DMS 273 (cell line): ENCODE measurements around the gene LDLRAD4.

Experiments used
- DNase-seq: peaks from one replicate; lab custom pipeline; 2025; ENCODE audit not compliant: unreplicated experiment; lab: John Stamatoyannopoulos, UW

Gene LDLRAD4

DNA sequence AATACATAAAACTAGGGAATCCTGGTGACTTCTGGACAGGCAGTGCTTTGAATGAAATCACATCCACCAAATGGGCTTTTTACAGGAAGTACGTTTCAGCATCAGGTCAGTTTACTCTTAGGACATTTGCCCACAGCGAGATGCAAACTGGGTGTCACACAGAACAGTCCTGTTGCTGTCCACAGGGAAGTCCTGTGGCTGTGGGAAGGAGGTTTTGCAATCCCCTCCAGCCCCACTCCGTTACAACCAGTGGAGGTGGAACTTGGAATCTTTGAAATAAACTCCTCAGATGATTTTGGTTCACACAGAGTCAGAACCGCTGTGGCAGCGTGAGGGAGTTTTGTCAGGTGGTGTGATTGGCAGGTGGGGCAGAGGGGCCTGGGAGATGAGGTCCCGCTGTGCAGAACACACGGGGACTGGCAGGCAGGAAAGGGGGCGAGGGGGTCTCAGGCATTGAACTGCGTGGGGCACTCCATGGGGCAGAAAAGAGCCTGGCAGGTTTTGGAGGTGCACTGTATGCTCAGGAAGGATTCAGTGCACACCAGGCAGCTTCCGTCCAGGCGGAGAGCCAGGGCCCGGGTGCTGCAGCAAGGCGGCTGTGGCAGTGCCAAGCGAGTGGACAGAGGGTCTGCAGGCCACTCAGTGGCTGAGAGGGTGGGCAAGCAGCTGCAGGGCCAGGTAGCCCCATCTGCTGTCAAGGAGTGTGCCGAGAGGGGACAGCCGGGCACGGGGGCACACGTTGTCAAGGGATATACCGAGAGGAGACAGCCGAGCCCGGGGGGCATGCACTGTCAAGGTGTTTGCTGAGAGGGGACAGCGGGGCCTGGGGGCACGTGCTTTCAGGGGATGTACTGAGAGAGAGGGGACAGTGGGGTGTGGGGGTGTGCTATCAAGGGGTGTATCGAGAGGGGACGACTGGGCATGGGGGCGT lies 148.7 kb downstream of the LDLRAD4 start:
- no peak for DNase-seq

DNA sequence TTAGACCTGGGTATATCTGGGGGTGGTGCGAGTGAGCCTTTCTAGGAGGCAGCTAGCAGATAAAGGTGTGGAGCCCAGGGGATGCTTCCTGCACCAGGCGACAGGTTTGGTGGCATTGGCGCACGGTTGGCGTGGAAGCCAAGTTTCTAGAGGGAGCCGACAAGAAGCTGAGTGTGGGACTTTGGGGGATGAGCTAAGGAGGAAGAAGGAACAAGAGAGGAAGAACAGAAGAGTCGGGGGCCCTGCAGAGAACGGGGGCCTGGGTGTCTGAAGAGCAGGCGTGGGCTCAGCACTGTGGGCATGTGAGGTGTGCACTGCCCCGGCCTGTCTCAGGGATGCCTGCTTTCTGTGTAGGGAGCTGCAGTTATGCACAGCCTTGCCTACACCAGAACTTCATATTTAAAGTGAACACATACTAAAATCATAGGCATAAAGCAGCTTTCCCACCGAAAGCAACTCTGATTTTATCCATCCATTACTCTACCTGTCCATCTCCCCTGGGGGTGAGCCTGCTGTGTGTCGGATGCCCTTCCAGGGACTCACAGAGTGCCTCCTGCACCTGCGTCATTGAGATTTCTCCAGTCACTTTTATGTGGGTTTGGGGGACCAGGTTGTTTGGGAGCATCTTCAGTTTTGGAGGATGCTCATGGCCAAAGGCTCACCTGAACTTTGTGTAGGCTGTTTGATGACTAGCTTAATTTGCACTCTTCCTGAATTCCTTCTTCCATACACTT lies 149.7 kb downstream of the LDLRAD4 start:
- no peak for DNase-seq

DNA sequence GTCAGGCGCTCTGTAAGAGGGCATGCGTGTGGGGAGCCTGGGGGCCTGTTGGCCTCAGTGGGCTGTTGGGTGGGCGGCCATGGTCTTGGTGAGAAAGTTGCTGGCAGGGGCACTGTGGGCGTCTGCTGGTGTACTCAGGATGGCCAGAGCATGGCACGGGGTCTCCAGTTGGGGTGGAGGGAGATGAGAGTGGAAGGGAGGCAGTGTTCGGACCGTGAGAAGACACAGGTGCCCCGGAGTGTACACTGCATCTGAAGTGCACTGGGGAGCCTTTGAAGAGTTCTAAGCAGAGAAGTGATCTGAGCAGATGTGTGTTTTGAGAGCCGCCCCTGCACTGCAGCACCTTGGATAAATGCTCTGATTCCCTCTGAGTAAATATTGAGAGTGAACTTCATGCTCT lies 150.8 kb downstream of the LDLRAD4 start:
- no peak for DNase-seq

DNA sequence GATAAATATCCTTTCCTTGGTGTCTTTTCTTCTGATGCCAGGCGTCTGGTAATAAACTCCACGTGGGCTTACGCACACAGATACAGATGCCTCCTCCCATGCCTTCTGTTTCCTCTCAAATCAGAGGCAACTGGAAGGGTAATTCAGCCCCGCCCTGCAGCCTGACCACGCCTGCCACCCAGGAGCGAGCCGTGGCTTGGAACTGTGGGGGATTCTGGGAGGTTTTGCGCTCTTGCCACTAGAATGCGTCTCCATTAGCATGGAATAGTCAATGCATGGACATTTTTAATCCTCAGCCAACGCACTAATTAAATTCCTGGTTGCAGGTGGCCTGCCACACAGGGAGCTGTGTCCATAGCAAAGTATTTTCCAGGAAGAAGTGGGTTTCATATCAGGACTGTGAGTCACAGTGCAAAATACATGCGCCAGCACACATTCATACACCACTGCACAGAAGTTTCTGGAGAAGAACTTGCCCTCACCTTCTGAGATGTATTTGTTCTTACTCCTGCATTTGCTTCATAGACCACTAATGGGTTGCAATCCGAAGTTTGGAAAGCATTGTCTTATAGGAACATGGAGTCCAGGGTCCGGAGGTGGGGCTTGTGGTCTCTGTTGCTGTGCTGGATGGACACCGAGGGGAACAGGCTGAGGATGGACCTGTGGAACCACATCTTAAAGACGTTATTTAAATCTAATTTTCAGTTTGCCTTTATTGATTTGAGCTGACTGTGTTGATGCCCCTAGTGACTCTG lies 151.4 kb downstream of the LDLRAD4 start:
- DNase-seq: peak; percentile 13

DNA sequence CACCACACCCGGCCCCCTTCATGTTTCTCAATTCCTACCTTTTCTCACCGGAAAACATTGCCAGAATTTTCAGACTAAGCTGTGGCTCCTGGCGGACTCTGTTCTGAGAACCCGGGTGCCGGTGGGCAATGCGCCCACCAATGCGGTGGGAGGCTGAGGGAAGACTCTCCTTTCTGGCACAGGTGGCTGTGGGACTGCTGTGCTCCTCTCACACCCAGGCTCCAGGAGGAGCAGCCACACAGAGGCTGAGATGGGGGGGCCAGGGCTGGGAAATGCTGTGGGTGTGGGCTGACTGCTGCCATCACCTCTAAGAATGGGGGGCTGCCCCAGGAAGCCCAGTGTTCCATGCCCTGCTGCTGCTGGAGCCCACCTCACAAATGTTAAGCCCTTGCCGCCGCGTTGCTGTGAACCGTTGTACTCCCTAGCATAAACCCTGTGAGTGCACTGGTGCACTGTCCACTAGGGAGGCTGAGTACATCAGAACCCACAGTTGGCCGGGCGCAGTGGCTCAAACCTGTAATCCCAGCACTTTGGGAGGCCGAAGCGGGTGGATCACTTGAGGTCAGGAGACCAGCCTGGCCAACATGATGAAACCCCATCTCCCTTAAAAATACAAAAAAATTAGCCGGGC lies 152.6 kb downstream of the LDLRAD4 start:
- no peak for DNase-seq

DNA sequence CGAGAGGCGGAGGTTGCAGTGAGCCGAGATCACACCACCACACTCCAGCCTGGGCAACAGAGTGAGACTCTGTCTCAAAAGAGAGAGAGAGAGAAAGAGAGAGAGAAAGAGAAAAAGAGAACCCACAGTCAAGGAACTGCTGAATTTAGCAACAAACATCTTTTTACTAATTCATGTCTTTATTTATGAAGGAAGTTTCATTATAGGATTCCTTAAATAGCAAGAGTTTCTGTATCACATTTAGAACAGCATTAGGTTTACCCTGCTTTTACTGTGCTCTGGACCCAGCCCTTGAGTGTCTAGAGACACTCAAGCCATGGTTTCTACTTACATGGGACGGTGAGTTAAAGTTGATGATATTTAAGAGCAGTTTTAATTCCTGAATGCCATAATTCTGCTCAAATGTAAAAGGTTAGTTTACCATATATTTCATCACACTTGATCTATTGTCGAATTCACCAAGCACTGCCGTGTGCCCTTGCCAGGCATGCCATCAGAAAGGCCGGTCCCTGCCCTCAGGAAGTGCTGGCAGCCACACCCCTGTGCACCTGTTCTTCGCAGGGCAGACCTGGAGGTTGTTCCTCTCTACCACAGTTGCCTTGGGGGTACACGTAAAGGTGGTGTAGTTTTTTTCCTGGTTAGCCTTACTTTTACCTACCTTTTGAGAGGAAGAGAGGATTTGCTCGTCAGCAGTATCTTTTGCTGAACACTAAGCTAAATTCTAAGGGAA lies 153.3 kb downstream of the LDLRAD4 start:
- DNase-seq: no peak

DNA sequence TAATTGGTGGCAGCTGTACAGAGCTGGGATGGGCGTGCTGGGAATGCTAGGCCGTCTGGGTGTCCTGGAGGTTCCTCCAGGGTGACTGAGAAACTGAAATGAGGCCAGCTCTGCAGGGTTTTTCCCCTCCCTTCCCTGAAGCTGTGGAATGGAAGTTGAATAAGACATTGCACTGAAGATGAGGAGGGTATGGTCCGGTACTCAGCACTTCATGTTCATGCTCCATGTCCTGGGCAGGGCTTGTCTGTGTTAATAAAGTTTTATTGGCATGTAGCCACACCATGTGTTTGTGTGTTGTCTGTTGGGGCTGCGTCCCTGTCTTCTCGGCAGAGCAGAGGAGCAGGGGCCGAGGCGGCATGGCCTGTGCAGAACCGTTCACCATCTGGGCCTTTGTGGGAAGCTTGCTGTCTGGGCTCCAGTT lies 154.0 kb downstream of the LDLRAD4 start:
- peak; percentile 53 for DNase-seq

DNA sequence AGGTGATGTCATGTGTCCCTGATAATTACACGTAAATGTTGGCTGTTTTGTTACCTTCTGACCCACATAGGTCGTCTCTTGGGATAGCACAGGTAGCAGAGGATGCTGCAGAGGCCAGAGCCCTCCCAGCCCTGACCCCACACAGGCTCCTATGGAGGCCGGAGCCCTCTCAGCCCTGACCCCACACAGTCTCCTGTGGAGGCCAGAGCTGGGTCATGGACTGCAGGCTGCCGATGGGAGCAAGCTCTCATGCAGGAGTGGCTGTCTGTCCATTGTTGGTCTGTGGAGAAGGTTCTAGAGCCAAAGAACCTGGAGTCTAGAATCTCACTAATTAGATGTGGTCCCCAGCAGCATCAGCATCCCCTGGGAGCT lies 155.5 kb downstream of the LDLRAD4 start:
- DNase-seq: no peak

DNA sequence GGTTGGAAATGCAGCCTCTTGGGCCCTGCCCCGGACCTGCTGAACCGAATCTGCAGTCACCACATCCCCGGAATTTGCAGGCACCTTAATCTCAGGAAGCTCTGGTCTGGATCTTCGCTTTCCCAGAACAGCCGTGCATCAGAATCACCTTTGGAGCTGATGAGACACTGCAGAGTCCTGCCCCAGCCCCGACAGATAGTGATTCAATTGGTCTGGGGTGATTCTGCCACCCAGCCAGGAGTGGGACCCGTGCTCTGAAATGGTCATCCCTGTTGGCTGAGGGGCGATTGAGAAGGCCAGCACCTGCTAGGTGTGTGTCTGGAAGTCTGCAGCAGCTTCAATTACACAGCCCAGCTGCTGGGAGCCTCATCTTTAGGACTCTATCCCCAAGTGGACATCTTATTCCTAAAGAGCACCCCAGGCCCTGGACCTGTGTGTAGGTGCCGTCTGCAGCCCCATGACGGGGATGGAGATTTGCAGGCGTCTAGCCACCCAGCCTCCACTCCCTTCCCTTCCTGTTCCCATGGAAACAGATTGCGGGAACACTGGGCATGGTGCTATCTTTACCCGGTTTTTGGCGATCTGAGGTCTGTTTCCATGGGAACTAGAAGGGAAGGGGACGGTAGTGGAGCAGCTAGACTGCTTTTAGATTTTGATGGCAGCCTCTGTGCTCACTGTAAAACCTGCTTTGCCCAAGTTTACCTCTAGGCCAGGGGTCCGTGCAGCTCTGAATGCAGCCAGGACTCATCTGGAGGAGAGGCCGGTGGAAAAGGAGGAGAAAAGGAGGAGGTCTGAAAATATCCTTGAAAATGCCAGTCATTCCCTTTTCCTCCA lies 156.1 kb downstream of the LDLRAD4 start:
- DNase-seq: peak; percentile 90

DNA sequence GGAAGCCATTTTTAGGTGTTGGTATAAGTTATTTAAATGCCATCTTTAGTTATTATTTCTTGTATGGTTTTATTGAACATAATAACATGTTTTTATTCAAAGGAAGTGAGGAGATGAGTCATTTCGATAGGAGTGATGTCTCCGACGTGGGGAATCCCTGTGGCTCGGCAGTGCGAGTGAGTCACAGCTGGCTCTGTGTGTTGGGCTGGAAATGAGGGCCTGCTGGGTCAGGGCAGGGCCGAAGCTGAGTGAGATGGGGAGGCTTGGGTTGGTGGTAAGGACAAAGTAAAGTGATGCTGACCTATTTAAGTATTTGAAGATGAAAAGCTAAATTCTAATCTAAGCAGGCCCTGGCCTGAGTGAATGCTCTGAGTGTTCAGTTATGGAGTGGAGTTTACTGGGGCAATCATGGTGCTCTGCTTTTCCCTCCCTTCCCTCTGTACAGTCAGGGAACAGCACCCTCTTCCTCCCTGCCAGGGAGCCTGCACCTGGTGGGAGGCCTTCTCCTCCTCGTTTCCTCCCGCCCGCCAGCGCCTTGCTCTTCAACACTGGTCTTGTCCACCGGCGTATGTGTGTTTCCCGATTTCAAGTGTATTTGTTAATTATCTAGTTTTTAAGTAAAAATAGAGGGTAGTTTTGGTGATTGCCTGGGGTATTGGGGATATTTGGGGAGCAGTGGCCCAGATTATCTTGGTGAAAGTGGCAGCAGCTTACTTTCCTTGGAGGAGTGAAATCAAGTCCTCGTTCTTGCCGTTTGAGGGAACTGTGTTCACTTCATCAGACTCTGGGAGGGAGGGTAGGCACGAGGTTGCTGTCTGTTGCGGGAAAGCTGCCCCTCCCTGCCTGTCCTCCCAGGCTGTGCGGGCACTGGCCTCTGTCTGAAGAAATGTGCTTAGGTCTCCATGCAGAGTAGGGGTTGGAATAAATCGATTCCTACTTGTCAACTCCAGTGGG lies 157.0 kb downstream of the LDLRAD4 start:
- DNase-seq: peak; percentile 42

DNA sequence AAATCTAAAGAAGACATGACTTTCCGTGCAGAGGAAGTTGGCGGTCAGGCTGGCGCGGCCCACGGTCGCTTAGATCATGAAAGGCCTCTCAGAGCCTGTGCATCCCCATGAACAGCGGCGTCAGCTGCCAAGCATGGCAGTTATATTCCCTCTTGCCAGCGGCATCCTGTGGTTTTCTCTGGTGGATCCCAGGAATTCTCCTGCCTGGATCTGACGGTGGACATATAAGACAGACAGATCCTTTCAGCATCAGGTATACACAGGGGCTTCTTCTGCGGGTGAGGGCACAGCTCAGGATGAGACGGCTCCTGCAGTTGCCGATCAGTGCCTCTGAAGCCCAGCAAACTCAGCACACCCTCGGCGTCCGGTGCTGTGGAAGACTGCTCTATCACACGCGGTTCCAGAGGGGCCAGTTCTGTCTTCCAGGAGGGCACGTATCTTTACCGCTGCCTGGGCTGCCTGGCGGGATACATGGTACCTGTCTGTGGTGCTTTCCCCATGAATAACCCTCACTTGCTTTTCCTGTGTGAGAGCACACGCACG lies 157.8 kb downstream of the LDLRAD4 start:
- DNase-seq: no peak

DNA sequence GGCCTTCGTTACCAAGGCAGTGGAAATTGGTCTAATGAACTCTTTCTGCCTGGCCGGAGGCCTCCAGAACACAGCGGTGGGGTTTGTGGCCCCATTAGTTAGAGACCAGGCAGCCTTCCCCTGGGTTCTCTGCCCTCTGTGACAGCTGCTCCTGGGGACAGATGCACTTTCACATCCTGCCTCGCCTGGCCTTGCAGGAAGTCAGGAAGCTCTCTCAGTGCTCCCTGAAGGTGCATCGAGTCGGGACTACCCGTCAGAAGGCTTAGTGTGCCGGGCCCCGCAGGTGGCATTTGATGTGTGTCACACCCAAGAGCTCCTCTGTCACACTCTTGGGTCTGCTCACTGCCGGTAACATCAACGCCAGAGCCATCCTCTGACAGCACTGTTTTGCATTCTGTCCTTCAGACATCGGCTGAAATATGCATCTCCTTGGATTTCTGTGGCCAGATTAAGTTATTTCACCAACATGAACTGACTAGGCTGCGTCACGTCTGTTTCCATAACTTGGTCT lies 158.3 kb downstream of the LDLRAD4 start:
- DNase-seq: no peak

DNA sequence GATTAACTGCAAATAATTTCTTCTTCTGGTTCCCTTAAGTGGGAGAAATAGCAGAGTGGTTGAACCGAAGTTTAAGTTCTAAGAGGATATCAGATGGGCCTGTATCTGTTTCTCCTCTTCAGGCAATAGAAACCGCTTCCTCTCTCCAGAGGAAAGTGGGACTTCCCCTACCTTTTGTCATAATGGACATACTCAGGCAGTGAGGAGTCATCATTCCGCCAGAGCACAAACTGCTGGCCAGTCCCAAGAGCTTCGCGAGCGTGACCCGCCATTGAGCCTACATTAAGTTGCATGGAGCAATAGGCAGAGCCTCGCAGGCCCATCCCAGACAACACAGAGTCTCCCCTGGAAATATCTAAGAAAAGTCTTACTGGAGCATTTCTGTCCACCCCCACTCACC lies 158.9 kb downstream of the LDLRAD4 start:
- no peak for DNase-seq

DNA sequence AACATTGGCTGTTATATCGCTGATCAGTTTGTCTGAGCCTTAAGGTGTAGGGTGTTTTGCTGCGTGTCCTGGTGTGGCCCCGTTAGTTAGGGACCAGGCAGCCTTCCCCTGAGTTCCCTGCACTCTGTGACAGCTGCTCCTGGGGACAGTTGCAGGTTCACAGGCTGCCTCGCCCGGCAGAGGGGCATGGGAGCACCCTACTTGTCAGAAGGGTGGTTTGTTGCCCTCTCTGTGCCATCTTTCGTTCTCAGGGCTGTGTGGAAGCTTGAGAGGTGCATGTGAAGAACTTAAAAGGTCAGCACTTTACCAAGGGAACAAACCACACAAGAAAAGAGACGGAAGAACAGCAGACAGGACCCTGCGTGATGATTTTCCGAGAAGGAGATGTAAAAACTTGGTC lies 159.6 kb downstream of the LDLRAD4 start:
- no peak for DNase-seq

DNA sequence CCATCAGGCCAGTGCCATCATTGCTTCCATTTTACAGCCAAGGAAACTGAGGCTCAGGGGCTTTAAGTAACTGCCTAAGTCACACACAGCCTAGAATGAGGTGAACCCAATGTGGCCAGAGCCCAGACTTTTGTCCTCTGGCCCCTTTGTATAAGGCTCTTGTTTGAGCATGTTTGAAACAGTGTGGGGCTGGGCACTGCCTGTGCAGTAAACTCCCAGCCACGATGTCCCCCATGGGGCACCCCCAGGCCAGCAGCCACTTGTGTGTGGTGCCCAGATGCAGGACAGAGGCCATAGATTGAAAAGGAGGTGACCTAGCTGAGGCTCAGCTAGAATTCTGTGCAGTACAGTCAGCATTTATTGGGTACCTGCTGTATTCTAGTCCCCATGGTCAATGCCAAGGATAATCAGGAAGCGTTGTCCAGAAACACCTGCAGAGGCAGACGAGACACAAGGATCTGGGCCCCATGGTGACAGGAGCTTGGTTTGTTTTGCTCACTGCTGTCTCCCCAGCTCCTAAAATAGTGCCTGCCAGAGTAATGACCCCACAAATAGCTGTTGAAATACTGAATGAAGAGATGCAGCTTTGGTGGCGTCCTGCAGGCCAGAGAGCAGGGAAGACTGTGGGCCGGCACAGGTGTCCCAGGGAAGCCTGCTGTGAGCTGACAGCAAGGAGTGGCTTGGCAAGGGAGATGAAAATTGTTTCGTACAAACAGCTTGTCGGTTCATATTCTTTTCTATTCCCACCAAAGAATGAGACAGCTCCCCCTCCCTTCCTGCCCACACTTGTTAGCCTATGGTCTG lies 160.7 kb downstream of the LDLRAD4 start:
- no peak for DNase-seq

DNA sequence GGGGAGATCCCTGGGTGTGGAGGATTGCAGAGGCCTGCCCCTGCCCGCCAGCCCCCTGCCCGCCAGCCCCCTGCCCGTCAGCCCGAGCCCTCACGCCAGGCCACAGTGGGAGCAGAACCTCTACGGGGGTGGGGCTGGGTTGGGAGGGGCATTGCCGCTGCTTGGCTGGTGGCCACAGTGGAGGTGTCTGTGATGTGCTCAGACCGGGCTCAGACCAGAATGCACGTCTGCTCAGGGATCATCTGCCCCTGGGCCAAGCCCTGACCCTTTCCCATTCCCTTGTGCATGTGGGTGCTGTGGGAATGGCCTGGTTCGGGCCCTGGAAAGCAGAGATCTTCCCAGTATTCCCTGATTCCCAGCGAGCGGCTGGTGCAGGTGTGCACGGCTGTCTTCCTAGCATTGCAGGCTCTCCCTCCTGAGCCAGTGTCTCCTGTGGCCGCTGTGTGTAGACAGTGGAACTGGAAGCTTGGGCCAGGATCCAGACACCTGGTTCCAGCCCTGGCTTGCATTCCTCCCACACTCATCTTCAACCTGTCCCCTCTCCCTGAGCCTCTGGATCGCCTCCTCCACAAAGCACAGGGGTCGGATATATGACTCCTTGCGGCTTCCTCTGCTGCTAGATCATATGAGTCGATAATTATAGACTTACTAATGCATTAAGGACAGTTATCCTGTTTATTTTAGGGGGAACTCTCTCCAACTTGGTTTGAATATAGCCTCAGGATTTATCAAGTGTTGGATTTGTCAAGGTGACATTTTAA lies 161.6 kb downstream of the LDLRAD4 start:
- peak; percentile 14 for DNase-seq
